Transverse colon (tissue), 3 donors: Measurements from ENCODE around the gene C11orf54.

Experiments
- CTCF ChIP-seq, 5 experiments: fragments of 200-600 bp in 3 of 5; fragments of 450-650 bp in 2 of 5; sonication (generic) in 3 of 5; IDR thresholded peaks; 1 replicate in 2 of 5; 2 replicates in 3 of 5; pipeline ENCODE4 v1.5.1; 2016 to 2017; ENCODE audit warnings: antibody characterized with exemption in 5 of 5, inconsistent platforms in 3 of 5, mild to moderate bottlenecking in 2 of 5, moderate library complexity in 1 of 5
- POLR2A ChIP-seq: fragments of 450-650 bp; IDR thresholded peaks from one replicate; pipeline ENCODE4 v1.6.1; 2016; ENCODE audit warnings: antibody characterized with exemption, mild to moderate bottlenecking, moderate library complexity

DNA sequence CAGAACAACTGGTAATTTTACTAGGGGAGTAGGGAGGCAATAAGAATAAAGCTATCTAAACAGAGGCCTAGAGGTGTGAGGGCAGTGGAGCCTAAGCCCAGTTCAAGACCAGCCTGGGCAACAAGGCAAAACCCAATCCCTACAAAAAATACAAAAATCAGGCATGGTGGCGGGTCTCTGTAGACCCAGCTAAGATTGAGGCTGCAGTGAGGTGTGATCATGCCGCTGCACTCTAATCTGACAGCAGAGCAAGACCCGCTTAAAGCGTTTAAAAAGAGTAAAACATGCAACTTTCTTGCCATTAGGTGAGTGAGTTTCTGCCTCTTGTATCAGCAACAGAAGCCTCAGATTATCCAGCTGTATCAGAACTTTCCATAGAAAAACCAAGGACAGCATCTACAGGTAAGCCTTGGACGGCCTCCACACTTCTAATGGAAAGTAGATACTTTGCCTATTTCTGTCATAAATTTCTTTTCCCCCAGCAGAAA is 12.3 kb upstream of the C11orf54 start:
- TF ChIP-seq CTCF (IDR thresholded peaks at IDR 0.05) (no peak), POLR2A (no peak)
